GM12878 (cell line): ENCODE measurements around the gene BLOC1S4. TPM values are rescaled to one million over a fixed set of nuclear protein-coding genes. Genes with fewer than 3 reads are reported as not detected.

Experiments
- ATF3 ChIP-seq: IDR thresholded peaks from 2 replicates; pipeline ENCODE4 v1.6.1; 2011; ENCODE audit warnings: low read depth, mild to moderate bottlenecking, low read length, moderate library complexity, borderline replicate concordance; ENCODE audit errors: extremely low read depth
- CEBPZ ChIP-seq: fragments of 150-350 bp; IDR thresholded peaks from 2 replicates; pipeline ENCODE4 v1.6.1; 2016; ENCODE audit warnings: low read depth, low read length
- CHD4 ChIP-seq: fragments of 200-600 bp; sonication (generic); IDR thresholded peaks from 2 replicates; pipeline ENCODE4 v1.6.1; 2016; ENCODE audit warnings: mild to moderate bottlenecking
- CTCF ChIP-seq, 3 experiments: IDR thresholded peaks in 2 of 3; conservative IDR thresholded peaks in 1 of 3; 2 replicates each; pipeline ENCODE4 v1.5.1; 2011; ENCODE audit warnings: low read depth in 3 of 3, low read length in 3 of 3, mild to moderate bottlenecking in 3 of 3, control low read depth in 2 of 3, moderate library complexity in 2 of 3, inconsistent platforms in 1 of 3, mixed read lengths in 1 of 3; ENCODE audit not compliant: control insufficient read depth in 2 of 3, insufficient read depth in 1 of 3; ENCODE audit errors: extremely low read depth in 1 of 3
- E4F1 ChIP-seq: fragments of 450-650 bp; IDR thresholded peaks from 2 replicates; pipeline ENCODE4 v1.6.1; 2018; ENCODE audit warnings: borderline replicate concordance, mild to moderate bottlenecking; ENCODE audit not compliant: partially characterized antibody
- IRF5 ChIP-seq: fragments of 450-650 bp; IDR thresholded peaks from 2 replicates; pipeline ENCODE4 v1.6.1; 2017; ENCODE audit warnings: borderline replicate concordance
- MEF2A ChIP-seq: IDR thresholded peaks from 2 replicates; pipeline ENCODE4 v1.6.1; 2011; ENCODE audit warnings: low read depth, mild to moderate bottlenecking, low read length, moderate library complexity; ENCODE audit not compliant: insufficient read depth
- MYC ChIP-seq: IDR thresholded peaks from 2 replicates; pipeline ENCODE4 v1.6.1; 2011; ENCODE audit warnings: mild to moderate bottlenecking, low read length, moderate library complexity, inconsistent platforms; ENCODE audit not compliant: insufficient read depth, insufficient replicate concordance, insufficient read length, severe bottlenecking
- NR2F1 ChIP-seq: fragments of 450-650 bp; conservative IDR thresholded peaks from 2 replicates; pipeline ENCODE4 v1.6.1; 2017; ENCODE audit warnings: mild to moderate bottlenecking
- PAX5 ChIP-seq: IDR thresholded peaks from 2 replicates; pipeline ENCODE4 v1.6.1; 2011; ENCODE audit warnings: low read depth, low read length, borderline replicate concordance
- PAX8 ChIP-seq: fragments of 450-650 bp; IDR thresholded peaks from 2 replicates; pipeline ENCODE4 v1.6.1; 2017; ENCODE audit warnings: mild to moderate bottlenecking, moderate library complexity
- PML ChIP-seq: IDR thresholded peaks from 2 replicates; pipeline ENCODE4 v1.6.1; 2012; ENCODE audit warnings: low read length, inconsistent platforms
- SUPT20H ChIP-seq: IDR thresholded peaks from 2 replicates; pipeline ENCODE4 v1.6.1; 2011; ENCODE audit warnings: low read depth, mild to moderate bottlenecking, low read length, moderate library complexity, borderline replicate concordance; ENCODE audit not compliant: control insufficient read depth
- YY1 ChIP-seq: IDR thresholded peaks from 2 replicates; pipeline ENCODE4 v1.6.1; 2011; ENCODE audit warnings: low read depth, mild to moderate bottlenecking, low read length
- polyA plus RNA-seq, 11 experiments: library from polyadenylated mRNA; depleted of rRNA in 4 of 11; unstranded in 6 of 11; stranded (reverse) in 5 of 11; fragments of >200 nt; fragmentation: Nextera tagmentation in 4 of 11; fragmentation: Illumina TruSeq in 1 of 11; extraction: Ambion mirVana in 4 of 11; extraction: Trizol in 1 of 11; gene quantifications; 1 replicate in 1 of 11; 2 replicates in 10 of 11; pipeline versions ENCODE4 v1.2.1 to v1.2.3, GENCODE V29; 2011 to 2016; ENCODE audit warnings: inconsistent platforms in 2 of 11, missing spikeins in 2 of 11, low read depth in 1 of 11
- total RNA-seq, 4 experiments: library from RNA; depleted of rRNA in 3 of 4; stranded (reverse); fragments of >200 nt in 3 of 4; fragmentation: Illumina TruSeq in 1 of 4; extraction: Trizol in 1 of 4; gene quantifications; 2 replicates each; pipeline versions ENCODE4 v1.2.1 to v1.2.3, GENCODE V29; 2013 to 2021

BLOC1S4 gene
- total and polyA plus RNA-seq, 10 of the 15 experiments (the other 5 are each of a cell fraction or from before 2014, with no cell fraction given): 2.7 to 23.8 (median 9.5) TPM

- TF ChIP-seq E4F1: peak; percentile 87
- TF ChIP-seq CEBPZ: no peak
- no peak for TF ChIP-seq SUPT20H
- no peak for TF ChIP-seq CHD4
- TF ChIP-seq PML: no peak; the same call in 1 of the 2 replicates
- TF ChIP-seq MYC: no peak
- TF ChIP-seq PAX5: no peak
- no peak for TF ChIP-seq MEF2A
- TF ChIP-seq NR2F1: no peak
- no peak for TF ChIP-seq ATF3
- TF ChIP-seq IRF5: no peak
- TF ChIP-seq CTCF (IDR thresholded peaks at IDR 0.05 in 2 of 3, conservative IDR thresholded peaks at IDR 0.05 in 1 of 3; ENCODE audit: control insufficient read depth in 2 of 3, extremely low read depth in 1 of 3, insufficient read depth in 1 of 3, low read depth in 3 of 3, low read length in 3 of 3): peak; percentile 48 to 67 (median 59); a peak in 5 of 6 replicates
- TF ChIP-seq PAX8: no peak
- no peak for TF ChIP-seq YY1
These were observed 41.3 kb upstream of the BLOC1S4 start (continued) for GRCh38 chr4:6674500-6675149.
